CD4-positive, alpha-beta T cell (primary cell): ENCODE data around the gene GNA15. TPM values are rescaled to one million over a fixed set of nuclear protein-coding genes. Genes with fewer than 3 reads are reported as not detected.

ENCODE experiments used
- ATAC-seq: fragments of 200-7000 bp; cut with Tn5 transposase; one replicate; pipeline ENCODE4 v1.10.0; 2022; ENCODE audit warnings: mild to moderate bottlenecking; ENCODE audit not compliant: poor library complexity
- CTCF ChIA-PET: fragments of 350-600 bp; sonication (Branson Sonifier 250); formaldehyde crosslinking; loops from one replicate; lab custom pipeline; 2021; ENCODE audit warnings: antibody characterized with exemption, inconsistent platforms; lab: Charles Lee
- POLR2A ChIA-PET: fragments of 350-600 bp; sonication (Branson Sonifier 250); formaldehyde crosslinking; loops from one replicate; lab custom pipeline; 2021; ENCODE audit warnings: antibody characterized with exemption, inconsistent platforms; lab: Charles Lee
- DNase-seq, 14 experiments: peaks; one replicate each; pipeline ENCODE4 v3.0.0-alpha.2; 2013 to 2020; ENCODE audit warnings: mixed read lengths in 2 of 14
- H3K27ac ChIP-seq, 2 donors: one replicate each; pipeline versions ENCODE4 v1.5.1 to v1.7.0; 2013; ENCODE audit warnings: low read length in 2 of 2, low read depth in 1 of 2, mild to moderate bottlenecking in 1 of 2
- H3K27me3 ChIP-seq, 2 experiments: 1 replicate in 1 of 2; 2 replicates in 1 of 2; pipeline versions ENCODE4 v1.6.1 to v1.7.0; 2013; ENCODE audit warnings: low read length in 2 of 2, control low read depth in 1 of 2, mild to moderate bottlenecking in 1 of 2, moderate library complexity in 1 of 2; ENCODE audit not compliant: insufficient read depth in 2 of 2, control insufficient read depth in 1 of 2
- H3K36me3 ChIP-seq: one replicate; pipeline ENCODE4 v1.6.1; 2013; ENCODE audit warnings: low read length, control low read depth; ENCODE audit not compliant: insufficient read depth
- H3K4me1 ChIP-seq: one replicate; pipeline ENCODE4 v1.6.1; 2013; ENCODE audit warnings: low read length, control low read depth; ENCODE audit not compliant: insufficient read depth
- H3K4me3 ChIP-seq: one replicate; pipeline ENCODE4 v1.5.1; 2013; ENCODE audit warnings: mild to moderate bottlenecking, low read length, moderate library complexity
- H3K9me3 ChIP-seq, 2 experiments: 1 replicate in 1 of 2; 2 replicates in 1 of 2; pipeline versions ENCODE4 v1.6.1 to v1.7.0; 2013; ENCODE audit warnings: low read length in 2 of 2, mild to moderate bottlenecking in 2 of 2, control low read depth in 1 of 2, moderate library complexity in 1 of 2; ENCODE audit not compliant: control insufficient read depth in 1 of 2, insufficient read depth in 1 of 2
- H3K27ac Mint-ChIP-seq: one replicate; pipeline ENCODE4 v1.8.0; 2020; ENCODE audit warnings: mixed read lengths
- H3K27me3 Mint-ChIP-seq: one replicate; pipeline ENCODE4 v1.8.0; 2021; ENCODE audit warnings: mixed read lengths
- H3K36me3 Mint-ChIP-seq: one replicate; pipeline ENCODE4 v1.8.0; 2021; ENCODE audit warnings: low read depth, mixed read lengths
- H3K4me1 Mint-ChIP-seq: one replicate; pipeline ENCODE4 v1.8.0; 2021; ENCODE audit warnings: low read depth, mixed read lengths
- H3K4me3 Mint-ChIP-seq: one replicate; pipeline ENCODE4 v1.8.0; 2020; ENCODE audit warnings: mild to moderate bottlenecking, mixed read lengths
- H3K9me3 Mint-ChIP-seq: one replicate; pipeline ENCODE4 v1.8.0; 2020; ENCODE audit warnings: mixed read lengths
- CTCF ChIP-seq: fragments of 200-600 bp; IDR thresholded peaks from one replicate; pipeline ENCODE4 v1.8.0; 2022; ENCODE audit warnings: antibody characterized with exemption, mild to moderate bottlenecking
- intact Hi-C, 2 experiments: fragments of 100-400 bp; cut with DNase I in 1 of 2; cut with micrococcal nuclease in 1 of 2; formaldehyde crosslinking; loops; one replicate each; pipeline versions ENCODE4 v1.15.1 to v1.9.0; 2023 to 2025; cut with DNase I, micrococcal nuclease
- total RNA-seq, 174 experiments: library from RNA in 2 of 174; stranded (reverse) in 2 of 174; gene quantifications; one replicate each; pipeline ENCODE4 v1.2.3 and lab custom pipeline; 2021 to 2026

Gene GNA15
- total RNA-seq, 2 experiments from 2014 or later: 12.1 to 14.9 TPM

DNA sequence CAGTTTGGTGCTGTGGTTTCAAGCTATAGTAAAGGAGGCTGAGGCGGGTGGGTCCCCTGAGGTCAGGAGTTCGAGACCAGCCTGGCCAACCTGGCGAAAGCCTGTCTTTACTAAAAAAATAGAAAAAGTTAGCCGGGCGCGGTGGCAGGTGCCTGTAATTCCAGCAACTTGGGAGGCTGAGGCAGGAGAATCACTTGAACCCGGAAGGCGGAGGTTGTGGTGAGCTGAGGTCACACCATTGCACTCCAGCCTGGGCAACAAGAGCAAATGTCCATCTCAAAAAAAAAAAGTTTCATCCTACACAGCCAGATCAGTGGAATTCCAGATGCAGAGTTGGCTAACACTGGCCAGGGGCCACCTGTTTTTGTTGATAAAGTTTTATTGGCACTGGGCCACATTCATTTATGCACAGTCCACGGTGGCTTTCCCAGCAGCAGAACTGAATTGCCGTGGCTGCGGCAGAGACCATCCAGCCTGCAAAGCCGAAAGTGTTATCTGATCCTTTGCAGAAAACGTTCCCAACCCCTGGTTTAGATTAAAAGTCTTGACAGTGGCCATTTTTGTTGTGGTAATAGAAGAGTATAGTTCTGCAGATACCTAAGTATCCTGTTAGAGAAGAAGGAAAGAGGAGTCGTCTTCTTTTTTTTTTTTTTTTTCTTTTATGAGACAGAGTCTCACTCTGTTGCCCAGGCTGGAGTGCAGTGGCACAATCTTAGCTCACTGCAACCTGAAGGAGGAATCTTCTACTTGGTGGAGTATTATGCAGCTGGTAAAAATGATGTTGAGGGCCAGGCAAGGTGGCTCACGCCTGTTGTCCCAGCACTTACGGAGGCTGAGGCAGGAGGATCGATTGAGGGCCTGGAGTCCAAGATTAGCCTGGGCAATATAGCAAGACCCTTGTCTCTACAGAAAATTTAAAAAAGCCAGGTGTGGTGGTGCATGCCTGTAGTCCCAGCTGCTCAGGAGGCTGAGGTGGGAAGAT is 58.6 kb downstream of the GNA15 start:
- H3K4me3 Mint-ChIP-seq: no peak overlapping the region
- DNase-seq (no peak), ATAC-seq (no peak)
- intact Hi-C loops: no loop called here
- CTCF ChIA-PET: no interaction called here
- H3K27me3 ChIP-seq: no peaks in the 10 kb centered on the region
- H3K27me3 Mint-ChIP-seq: no peaks in the 10 kb centered on the region
- peaks cover 12% of the 10 kb centered on the region for H3K36me3 Mint-ChIP-seq
- H3K9me3 Mint-ChIP-seq: no peaks in the 10 kb centered on the region
- H3K4me1 ChIP-seq: peaks cover 18% of the 10 kb centered on the region
- no peak for TF ChIP-seq CTCF
- POLR2A ChIA-PET: interaction anchor here (0.8 to 1.6 kb wide), 3 partner anchors 8 to 13 kb away, joined by 3 to 5 read pairs (median 3); partner anchors contain the start of gene NCLN
- H3K27ac Mint-ChIP-seq: no peak overlapping the region
- no peak overlapping the region for H3K27ac ChIP-seq
- H3K4me3 ChIP-seq: no peak overlapping the region
- no peaks in the 10 kb centered on the region for H3K4me1 Mint-ChIP-seq
- H3K9me3 ChIP-seq: peaks cover 0 to 6% of the 10 kb centered on the region in 2 experiments
- peaks cover 43% of the 10 kb centered on the region for H3K36me3 ChIP-seq

DNA sequence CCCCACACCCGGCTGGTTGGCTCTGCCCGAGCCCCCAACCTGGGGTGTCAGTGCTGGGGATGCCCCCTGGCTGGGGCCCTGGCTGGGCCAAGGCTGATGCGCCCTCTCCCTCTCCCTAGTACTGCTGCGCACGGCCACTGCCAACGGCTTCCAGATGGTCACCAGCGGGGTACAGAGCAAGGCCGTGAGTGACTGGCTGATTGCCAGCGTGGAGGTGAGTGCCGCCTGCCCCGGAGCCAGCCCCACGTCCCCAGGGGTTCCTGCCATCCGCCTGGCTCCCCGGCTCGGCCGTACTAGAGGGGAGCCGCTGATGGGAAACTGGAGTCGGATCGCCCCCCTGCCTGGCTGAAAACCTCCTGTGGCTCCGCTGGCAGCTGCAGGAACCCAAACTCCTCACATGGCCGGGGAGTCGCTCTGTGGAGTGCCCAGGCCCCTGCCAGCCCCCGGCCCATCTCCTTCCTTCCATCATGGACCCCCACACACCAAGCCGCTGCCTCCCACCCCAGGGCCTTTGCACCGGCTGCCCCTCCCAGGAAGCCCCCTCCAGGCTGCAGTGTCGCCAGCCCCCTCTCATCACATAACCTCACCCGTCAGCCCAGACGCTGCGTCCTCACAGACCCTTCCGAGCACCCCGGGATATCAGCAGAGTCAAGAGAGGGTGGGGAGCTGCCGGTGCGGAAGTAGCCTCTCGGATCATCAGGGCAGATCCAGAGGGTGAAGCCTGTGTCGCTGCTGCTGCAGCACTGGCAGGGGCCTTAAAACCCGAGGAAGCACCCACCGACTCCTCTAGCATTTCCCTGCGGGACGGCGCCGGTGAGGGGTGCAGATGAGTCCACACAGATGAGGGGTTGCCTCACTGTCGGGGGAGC is 60.5 kb downstream of the GNA15 start:
- Mint-ChIP-seq H3K27me3 (no peaks in the 10 kb centered on the region), H3K4me1 (no peaks in the 10 kb centered on the region), H3K36me3 (peaks cover 20% of the 10 kb centered on the region), H3K4me3 (no peak overlapping the region), H3K27ac (no peak overlapping the region), H3K9me3 (no peaks in the 10 kb centered on the region)
- H3K27ac ChIP-seq: no peak overlapping the region
- POLR2A ChIA-PET: no interaction called here
- DNase-seq (no peak), ATAC-seq (no peak)
- H3K4me3 ChIP-seq: no peak overlapping the region
- H3K36me3 ChIP-seq: peaks cover 40% of the 10 kb centered on the region
- no peak for TF ChIP-seq CTCF
- peaks cover 0 to 6% of the 10 kb centered on the region in 2 experiments for H3K9me3 ChIP-seq
- peaks cover 4% of the 10 kb centered on the region for H3K4me1 ChIP-seq
- intact Hi-C loops: no loop called here
- no peaks in the 10 kb centered on the region for H3K27me3 ChIP-seq
- CTCF ChIA-PET: no interaction called here

DNA sequence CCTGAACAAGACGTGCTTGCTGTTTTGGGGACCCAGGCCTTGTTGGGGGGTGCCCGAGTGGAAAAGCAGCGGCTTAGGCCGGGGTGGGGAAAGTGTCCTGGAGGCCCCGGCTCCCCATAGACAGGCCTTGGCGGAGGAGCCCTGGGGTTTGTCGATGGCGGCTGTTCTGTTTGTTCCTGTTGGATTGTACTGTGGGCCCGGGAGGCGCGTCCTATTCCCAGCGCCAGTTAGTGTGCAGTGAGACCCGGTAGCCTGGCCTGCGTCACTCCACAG is 61.0 kb downstream of the GNA15 start:
- Histone ChIP-seq H3K36me3 (peaks cover 36% of the 10 kb centered on the region), H3K27ac (no peak overlapping the region), H3K4me1 (no peaks in the 10 kb centered on the region), H3K27me3 (no peaks in the 10 kb centered on the region), H3K4me3 (no peak overlapping the region), H3K9me3 (peaks cover 0 to 6% of the 10 kb centered on the region in 2 experiments)
- Mint-ChIP-seq H3K36me3 (peaks cover 21% of the 10 kb centered on the region), H3K9me3 (no peaks in the 10 kb centered on the region), H3K4me3 (no peak overlapping the region), H3K4me1 (no peaks in the 10 kb centered on the region), H3K27ac (no peak overlapping the region), H3K27me3 (no peaks in the 10 kb centered on the region)
- POLR2A ChIA-PET: no interaction called here
- no peak for ATAC-seq
- TF ChIP-seq CTCF: no peak
- intact Hi-C loops: no loop called here
- CTCF ChIA-PET: no interaction called here
- no peak for DNase-seq
